Occipital lobe (tissue), 2 donors: ENCODE results near the gene TYW1B. TPM values are rescaled to one million over a fixed set of nuclear protein-coding genes. Genes with fewer than 3 reads are reported as not detected.
"Not testable (repeated sequence)": the region's sequence is repeated elsewhere in the genome, so short reads cannot be mapped to it uniquely, and the experiment has no call there.

ENCODE experiments used
- DNase-seq: peaks from one replicate; lab custom pipeline; 2025; lab: John Stamatoyannopoulos, UW
- total RNA-seq: library from RNA; depleted of rRNA; stranded (reverse); fragments of >200 nt; gene quantifications from one replicate; pipeline ENCODE4 v1.2.3, GENCODE V29; 2014

Gene TYW1B
- total RNA-seq, 1 donor from 2014 or later = 1.9 TPM

DNA sequence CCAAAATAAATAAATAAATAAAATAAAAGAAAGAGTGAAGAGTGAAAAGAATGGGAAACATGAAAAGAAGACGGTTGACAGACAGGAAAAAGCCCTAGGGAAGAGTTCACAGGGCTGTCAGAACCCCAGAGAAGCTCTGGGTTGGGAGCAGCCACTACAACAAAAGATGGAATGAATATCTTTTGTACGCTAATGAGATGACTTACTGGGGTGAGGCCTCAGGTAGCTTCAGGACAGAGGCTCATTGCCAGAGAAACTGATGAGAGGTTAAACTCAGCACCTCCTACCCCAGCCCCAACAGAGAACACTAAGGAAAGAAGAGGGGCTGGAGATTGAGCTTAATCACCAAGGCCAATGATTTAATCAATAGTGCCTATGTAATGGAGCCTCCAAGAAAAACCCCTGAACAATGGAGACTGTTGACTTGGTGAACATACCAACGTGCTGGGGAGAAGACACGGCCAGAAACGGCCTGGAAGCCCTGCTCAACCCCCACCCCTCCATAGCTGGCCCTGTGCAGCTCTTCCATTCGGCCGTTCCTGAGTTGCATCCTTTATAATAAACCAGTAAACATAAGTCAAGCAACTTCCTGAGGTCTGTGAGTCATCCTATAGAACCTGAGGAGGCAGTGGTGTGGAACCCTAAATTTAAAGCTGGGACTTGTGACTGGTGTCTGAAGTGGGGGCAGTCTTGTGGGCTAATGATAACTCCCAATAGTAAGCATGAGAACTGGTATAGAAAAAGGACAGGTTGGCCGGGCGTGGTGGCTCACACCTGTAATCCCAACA is 11.4 kb downstream of the TYW1B start:
- DNase-seq = not testable (repeated sequence)

- not testable (repeated sequence) for DNase-seq
Measured at GRCh38 chr7:72810437-72810836, 17.6 kb downstream of the TYW1B start.

DNA sequence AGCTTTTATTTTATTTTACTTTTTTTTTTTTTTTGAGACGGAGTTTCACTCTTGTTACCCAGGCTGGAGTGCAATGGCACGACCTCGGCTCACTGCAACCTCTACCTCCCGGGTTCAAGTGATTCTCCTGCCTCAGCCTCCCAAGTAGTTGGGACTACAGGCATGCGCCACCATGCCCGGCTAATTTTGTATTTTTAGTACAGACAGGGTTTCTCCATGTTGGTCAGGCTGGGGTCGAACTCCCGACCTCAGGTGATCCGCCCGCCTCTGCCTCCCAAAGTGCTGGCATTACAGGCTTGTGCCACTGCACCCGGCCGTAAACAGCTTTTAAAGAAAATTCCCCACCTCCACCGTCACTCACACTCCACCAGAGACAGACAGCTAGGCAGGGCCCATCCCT is 19.5 kb downstream of the TYW1B start:
- not testable (repeated sequence) for DNase-seq

DNA sequence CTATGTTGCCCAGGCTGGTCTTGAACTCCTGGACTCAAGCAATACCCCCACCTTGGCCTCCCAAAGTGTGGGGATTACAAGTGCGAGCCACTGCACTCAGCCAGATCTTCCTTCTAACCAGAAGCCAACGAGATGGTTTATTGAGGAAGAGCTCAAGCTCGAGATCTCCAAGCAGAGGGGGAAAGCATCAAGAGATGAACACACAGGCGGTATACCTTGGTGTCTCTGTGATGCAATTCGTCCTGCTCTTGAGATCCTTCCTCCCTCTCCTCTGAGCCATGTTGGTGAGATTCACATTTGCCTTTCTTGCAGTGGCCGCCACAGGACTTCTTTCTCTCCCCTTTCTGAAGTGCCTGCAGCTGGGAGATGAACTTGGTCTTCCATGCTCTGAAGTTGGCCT is 21.1 kb downstream of the TYW1B start:
- DNase-seq = not testable (repeated sequence)

DNA sequence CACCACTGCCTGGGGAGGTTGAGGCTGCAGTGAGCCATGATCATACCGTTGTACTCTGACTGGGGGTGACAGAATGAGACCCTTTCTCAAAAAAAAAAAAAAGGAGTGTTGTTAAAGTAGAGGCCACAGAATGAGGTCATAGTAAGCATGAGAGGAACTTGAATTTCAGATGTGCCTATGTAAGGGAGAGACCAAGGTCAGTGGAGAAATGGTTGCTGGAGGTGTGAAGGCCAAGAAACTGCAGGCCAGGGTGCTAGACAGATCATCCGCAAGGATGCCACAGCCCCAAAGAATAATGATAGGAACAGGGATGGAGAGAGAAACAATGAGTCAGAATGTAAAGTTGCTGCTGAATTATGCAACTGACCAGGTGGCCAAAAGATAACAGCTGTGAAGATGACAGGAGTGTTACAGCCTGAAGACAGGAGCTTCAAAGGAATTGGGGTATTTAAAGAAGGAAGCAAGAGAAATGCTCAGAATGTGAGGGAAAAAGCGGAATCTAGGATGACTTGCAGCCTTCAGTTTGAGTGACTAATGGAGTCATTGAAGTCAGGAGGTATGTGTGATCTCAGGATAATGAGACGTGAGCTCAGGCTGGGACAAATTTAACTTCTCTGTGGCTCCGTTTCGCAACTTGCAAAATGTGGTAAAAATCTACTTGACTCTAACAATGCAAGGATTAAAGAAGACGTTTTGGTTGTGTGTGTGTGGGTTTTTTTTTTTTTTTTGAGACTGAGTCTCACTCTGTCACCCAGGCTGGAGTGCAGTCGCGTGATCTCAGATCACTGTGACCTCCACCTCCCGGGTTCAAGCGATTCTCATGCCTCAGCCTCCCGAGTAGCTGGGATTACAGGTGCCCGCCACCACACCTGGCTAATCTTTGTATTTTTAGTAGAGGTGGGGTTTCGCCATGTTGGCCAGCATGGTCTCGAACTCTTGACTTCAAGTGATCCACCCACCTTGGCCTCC is 22.2 kb downstream of the TYW1B start:
- peak; percentile 13 for DNase-seq

- DNase-seq = not testable (repeated sequence)
Measured at GRCh38 chr7:72803778-72804177, 24.2 kb downstream of the TYW1B start.

GRCh38 chr7:72801564-72801963 is 26.4 kb downstream of the TYW1B start:
- DNase-seq = not testable (repeated sequence)

- DNase-seq = not testable (repeated sequence)
Measured at GRCh38 chr7:72795401-72795800, 32.6 kb downstream of the TYW1B start.

GRCh38 chr7:72793791-72794190 is 34.2 kb downstream of the TYW1B start:
- DNase-seq = no peak

- DNase-seq = not testable (repeated sequence)
Measured at GRCh38 chr7:72790698-72791060, 37.3 kb downstream of the TYW1B start.

GRCh38 chr7:72790048-72790697 is 37.8 kb downstream of the TYW1B start:
- peak; percentile 7 for DNase-seq

DNA sequence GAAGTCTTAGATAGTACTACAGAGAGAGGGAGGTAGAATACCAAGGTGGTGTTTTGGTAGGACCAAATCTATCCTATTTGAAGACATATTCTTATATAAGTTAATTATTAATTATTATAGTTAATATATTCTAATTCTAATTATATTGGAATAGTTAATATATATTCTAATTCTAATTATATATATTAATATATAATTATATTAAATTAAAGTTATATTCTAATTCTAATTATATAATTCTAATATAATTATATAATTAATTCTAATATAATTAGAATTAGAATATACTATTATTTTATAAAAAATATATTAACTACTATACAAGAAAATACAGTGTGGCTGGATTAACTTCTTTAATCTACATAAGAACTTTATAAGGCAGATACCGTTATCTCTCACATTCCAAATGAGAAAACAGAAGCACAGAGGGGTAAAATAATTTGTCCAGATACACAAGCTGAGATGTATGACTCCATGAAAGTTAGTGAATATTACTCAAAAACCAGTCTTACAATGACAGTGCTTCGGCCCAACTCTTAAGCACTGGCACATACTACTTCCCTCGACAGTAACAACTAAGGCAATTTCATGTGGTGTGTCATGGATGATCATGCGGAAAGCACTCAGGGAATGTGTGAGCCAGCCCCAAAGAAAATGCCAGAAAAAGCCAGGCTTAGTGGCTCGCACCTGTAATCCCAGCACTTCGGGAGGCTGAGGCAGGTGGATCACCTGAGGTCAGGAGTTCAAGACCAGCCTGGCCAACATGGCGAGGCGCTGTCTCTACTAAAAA is 42.6 kb downstream of the TYW1B start:
- DNase-seq = no peak

- DNase-seq = not testable (repeated sequence)
Measured at GRCh38 chr7:72783601-72784370, 44.2 kb downstream of the TYW1B start.

DNA sequence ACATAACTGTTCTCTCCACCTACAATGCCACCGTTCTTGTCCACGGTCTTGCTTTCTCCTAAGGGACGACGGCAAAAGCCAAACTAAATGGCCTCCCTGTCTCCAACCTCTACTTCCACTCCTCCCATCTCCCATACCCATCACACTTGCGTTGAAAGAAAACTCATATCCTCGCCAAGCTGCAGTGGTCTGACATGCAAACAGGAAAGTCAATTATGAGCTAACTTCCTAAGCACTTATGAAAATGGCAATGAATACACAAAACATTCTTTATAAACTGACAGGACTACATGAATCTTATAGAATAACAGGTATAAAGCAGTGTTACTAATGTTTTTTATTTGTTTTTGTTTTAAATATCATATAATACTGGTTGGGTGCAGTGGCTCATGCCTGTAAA is 46.4 kb downstream of the TYW1B start:
- no peak for DNase-seq

- no peak for DNase-seq
Measured at GRCh38 chr7:72781161-72781560, 46.8 kb downstream of the TYW1B start.

- not testable (repeated sequence) for DNase-seq
Measured at GRCh38 chr7:72780289-72780894, 47.6 kb downstream of the TYW1B start.

DNA sequence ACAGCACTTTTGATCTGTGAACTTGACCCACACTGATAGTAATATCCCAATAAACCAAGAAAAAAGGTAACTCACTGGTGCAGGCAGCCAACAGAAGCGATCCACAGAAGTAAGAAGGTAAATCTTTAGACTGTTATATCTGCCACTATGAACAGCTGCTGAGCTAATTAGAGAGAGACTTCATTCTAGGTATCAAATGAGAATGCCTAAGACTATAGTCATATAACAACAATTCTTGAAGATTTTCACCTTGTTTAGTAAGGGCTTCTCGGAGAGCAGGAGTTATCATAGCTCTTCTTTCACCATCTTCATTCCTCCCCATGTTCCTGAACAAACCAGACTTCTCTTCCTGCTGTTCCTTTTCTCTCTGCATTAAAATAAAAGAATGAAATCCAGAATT is 50.8 kb downstream of the TYW1B start:
- DNase-seq = not testable (repeated sequence)

DNA sequence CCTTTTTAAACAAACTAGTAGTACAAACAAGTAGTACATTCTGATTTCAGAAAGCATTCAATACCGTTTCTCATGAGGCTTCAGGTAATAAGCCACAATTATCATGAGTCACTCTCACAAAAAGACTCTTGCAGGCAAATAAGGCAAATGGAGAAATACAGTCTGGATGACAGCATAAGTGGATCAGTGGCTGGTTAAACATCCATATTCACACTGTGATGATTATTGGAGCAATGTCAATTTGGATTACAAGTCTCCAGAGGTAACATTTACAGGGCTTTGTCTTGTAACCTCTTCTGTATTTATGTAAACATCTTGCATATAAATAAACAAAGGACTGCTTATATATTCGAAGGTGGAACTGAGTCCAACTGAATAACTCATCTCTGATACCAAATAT is 55.4 kb downstream of the TYW1B start:
- DNase-seq = not testable (repeated sequence)

- DNase-seq = not testable (repeated sequence)
Measured at GRCh38 chr7:72766994-72767393, 61.0 kb downstream of the TYW1B start.

GRCh38 chr7:72760602-72761001 is 67.4 kb downstream of the TYW1B start:
- DNase-seq = no peak
